GM12878 (cell line): ENCODE measurements around the gene RNLS. TPM values are rescaled to one million over a fixed set of nuclear protein-coding genes. Genes with fewer than 3 reads are reported as not detected.

Experiments used
- ATAC-seq: fragments of 200-7000 bp; cut with Tn5 transposase; 3 replicates; pipeline ENCODE4 v1.9.1; 2020; ENCODE audit warnings: mild to moderate bottlenecking, moderate library complexity
- BruUV-seq: library from RNA; stranded (reverse); fragments of 400-500 nt; replicated peaks from 2 replicates; lab custom pipeline; 2021; lab: Mats Ljungman, UMichigan
- CTCF ChIA-PET: fragments of 300-600 bp; sonication (Branson Sonifier 250); formaldehyde crosslinking; extraction: SDS; loops from one replicate; lab custom pipeline; 2021; ENCODE audit warnings: inconsistent platforms; lab: Yijun Ruan, JAX
- POLR2A ChIA-PET: fragments of 350-600 bp; formaldehyde crosslinking; extraction: SDS; loops from one replicate; lab custom pipeline; 2021; ENCODE audit warnings: inconsistent platforms; lab: Charles Lee
- RAD21 ChIA-PET: fragments of 300-600 bp; sonication (Branson Sonifier 250); formaldehyde crosslinking; loops from one replicate; lab custom pipeline; 2023; ENCODE audit warnings: antibody characterized with exemption; ENCODE audit not compliant: unreplicated experiment; lab: Charles Lee
- SMC1A ChIA-PET: fragments of 300-600 bp; sonication (Branson Sonifier 250); formaldehyde crosslinking; loops from one replicate; lab custom pipeline; 2023; ENCODE audit not compliant: unreplicated experiment, uncharacterized antibody; lab: Charles Lee
- DNase-seq: peaks from one replicate; pipeline ENCODE4 v3.0.0-alpha.2; 2011; ENCODE audit warnings: low read depth, low spot score
- FAIRE-seq: peaks from 3 replicates; lab custom pipeline; 2011; peaks lifted over from hg19 to GRCh38; lab: Jason Lieb, UNC
- H2AFZ ChIP-seq: 2 replicates; pipeline ENCODE4 v1.6.0; 2011; ENCODE audit warnings: low read depth, low read length, control low read depth; ENCODE audit not compliant: control insufficient read depth
- H3K27ac ChIP-seq: 2 replicates; pipeline ENCODE4 v1.5.1; 2011; ENCODE audit warnings: control low read depth; ENCODE audit not compliant: control insufficient read depth, insufficient read depth
- H3K27me3 ChIP-seq, 2 experiments: replicated peaks in 1 of 2; 2 replicates each; pipeline versions ENCODE4 v1.6.0 to v1.6.1; 2011; ENCODE audit warnings: low read length in 1 of 2; ENCODE audit not compliant: control insufficient read depth in 2 of 2, insufficient read depth in 2 of 2
- H3K36me3 ChIP-seq, 2 experiments: 2 replicates each; pipeline ENCODE4 v1.5.1; 2011; ENCODE audit warnings: low read length in 1 of 2; ENCODE audit not compliant: control insufficient read depth in 2 of 2, insufficient read depth in 2 of 2
- H3K4me1 ChIP-seq: 2 replicates; pipeline ENCODE4 v1.6.1; 2011; ENCODE audit warnings: mild to moderate bottlenecking, low read length, moderate library complexity, mixed read lengths; ENCODE audit not compliant: control insufficient read depth, insufficient read depth
- H3K4me2 ChIP-seq: 2 replicates; pipeline ENCODE4 v1.6.0; 2011; ENCODE audit warnings: control low read depth; ENCODE audit not compliant: control insufficient read depth, insufficient read depth
- H3K4me3 ChIP-seq: fragments of 200-600 bp; sonication (generic); 2 replicates; pipeline ENCODE4 v1.5.1; 2016
- H3K79me2 ChIP-seq: 2 replicates; pipeline ENCODE4 v1.6.0; 2011; ENCODE audit warnings: low read length; ENCODE audit not compliant: control insufficient read depth, insufficient read depth
- H3K9ac ChIP-seq: 2 replicates; pipeline ENCODE4 v1.8.0; 2011; ENCODE audit warnings: low read length, control low read depth, mixed read lengths; ENCODE audit not compliant: control insufficient read depth, insufficient read depth
- H3K9me3 ChIP-seq: replicated peaks from 3 replicates; pipeline ENCODE4 v1.5.1; 2011; ENCODE audit warnings: mild to moderate bottlenecking, low read length; ENCODE audit not compliant: control insufficient read depth, insufficient read depth
- H4K20me1 ChIP-seq: 2 replicates; pipeline ENCODE4 v1.6.0; 2011; ENCODE audit not compliant: control insufficient read depth, insufficient read depth
- ATF7 ChIP-seq: fragments of 450-650 bp; IDR thresholded peaks from 2 replicates; pipeline ENCODE4 v1.6.1; 2016; ENCODE audit warnings: low read depth, mild to moderate bottlenecking
- BCL11A ChIP-seq: IDR thresholded peaks from 2 replicates; pipeline ENCODE4 v1.6.1; 2011; ENCODE audit warnings: low read depth, low read length
- BHLHE40 ChIP-seq, 2 experiments: fragments of 450-650 bp in 1 of 2; IDR thresholded peaks; 2 replicates each; pipeline ENCODE4 v1.6.1; 2011 to 2017; ENCODE audit warnings: low read depth in 2 of 2, borderline replicate concordance in 1 of 2, improper control_type of control experiment in 1 of 2, low read length in 1 of 2, mild to moderate bottlenecking in 1 of 2
- SP1 ChIP-seq: IDR thresholded peaks from one replicate; pipeline ENCODE4 v1.6.1; 2011; ENCODE audit warnings: low read depth, low read length
- ZBED1 ChIP-seq: IDR thresholded peaks from 2 replicates; pipeline ENCODE4 v1.6.1; 2016; ENCODE audit warnings: borderline replicate concordance
- WGBS: methylation state at CpG from one replicate; pipeline ENCODE4 v1.1.6; 2016; ENCODE audit warnings: low lambda C conversion rate; ENCODE audit not compliant: insufficient replicate concordance, insufficient coverage; ENCODE audit errors: missing lambda C conversion rate; 5-methylcytosine and 5-hydroxymethylcytosine counted together
- in situ Hi-C: fragments of 300-500 bp; cut with MboI; formaldehyde crosslinking; loops from 9 replicates; pipeline ENCODE4 v1.14.3; 2018; ENCODE audit warnings: mixed read lengths
- intact Hi-C: fragments of 100-400 bp; cut with micrococcal nuclease; formaldehyde crosslinking; loops from one replicate; pipeline ENCODE4 v1.14.2; 2022; ENCODE audit not compliant: unreplicated experiment
- polyA plus RNA-seq, 11 experiments: library from polyadenylated mRNA; depleted of rRNA in 4 of 11; unstranded in 6 of 11; stranded (reverse) in 5 of 11; fragments of >200 nt; fragmentation: Nextera tagmentation in 4 of 11; fragmentation: Illumina TruSeq in 1 of 11; extraction: Ambion mirVana in 4 of 11; extraction: Trizol in 1 of 11; gene quantifications; 1 replicate in 1 of 11; 2 replicates in 10 of 11; pipeline versions ENCODE4 v1.2.1 to v1.2.3, GENCODE V29; 2011 to 2016; ENCODE audit warnings: inconsistent platforms in 2 of 11, missing spikeins in 2 of 11, low read depth in 1 of 11
- total RNA-seq, 4 experiments: library from RNA; depleted of rRNA in 3 of 4; stranded (reverse); fragments of >200 nt in 3 of 4; fragmentation: Illumina TruSeq in 1 of 4; extraction: Trizol in 1 of 4; gene quantifications; 2 replicates each; pipeline versions ENCODE4 v1.2.1 to v1.2.3, GENCODE V29; 2013 to 2021
- TF ChIP-seq, protein P1 (sequence below): IDR thresholded peaks from 2 replicates; pipeline ENCODE4 v1.6.1; 2012; ENCODE audit warnings: low read depth, low read length, improper control_type of control experiment
- TF ChIP-seq, protein P2 (sequence below): fragments of 450-650 bp; conservative IDR thresholded peaks from 2 replicates; pipeline ENCODE4 v1.6.1; 2017; ENCODE audit warnings: mild to moderate bottlenecking, moderate library complexity

RNLS gene
- total and polyA plus RNA-seq, 10 of the 15 experiments (the other 5 are each of a cell fraction or from before 2014, with no cell fraction given): 3.4 to 6.7 (median 4.6) TPM

DNA sequence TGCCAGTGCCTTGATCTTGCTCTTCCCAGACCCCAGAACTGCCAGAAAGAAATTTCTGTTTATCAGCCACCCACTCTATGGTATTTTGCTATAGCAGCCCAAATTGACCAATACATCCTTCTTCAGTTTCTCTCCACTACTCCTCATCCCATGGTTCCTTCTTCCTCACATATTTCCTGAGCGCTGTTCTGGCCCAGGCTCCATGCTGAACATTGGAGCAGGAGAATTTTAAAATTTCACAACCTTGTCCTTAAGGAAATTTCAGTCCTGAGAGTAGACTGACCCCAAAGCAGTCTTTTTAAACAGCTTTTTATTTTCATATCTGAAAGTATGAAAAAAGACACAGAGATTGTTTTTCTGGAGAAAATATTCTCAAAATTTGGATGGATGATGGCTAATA is 297.1 kb downstream of the RNLS start:
- no peaks in the 10 kb centered on the region for H4K20me1 ChIP-seq
- H2AFZ ChIP-seq: no peak overlapping the region
- no peak overlapping the region for H3K4me3 ChIP-seq
- no peaks in the 10 kb centered on the region for H3K9me3 ChIP-seq
- intact Hi-C loops (loop anchor here (5.0 kb wide), 1 partner anchor 424 kb away; the partner anchor contains the start of genes KLLN and PTEN), in situ Hi-C loops (no loop called here)
- TF ChIP-seq, protein P1, sequence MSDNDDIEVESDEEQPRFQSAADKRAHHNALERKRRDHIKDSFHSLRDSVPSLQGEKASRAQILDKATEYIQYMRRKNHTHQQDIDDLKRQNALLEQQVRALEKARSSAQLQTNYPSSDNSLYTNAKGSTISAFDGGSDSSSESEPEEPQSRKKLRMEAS: no peak
- TF ChIP-seq BHLHE40 (IDR thresholded peaks at IDR 0.05; ENCODE audit: borderline replicate concordance in 1 of 2, low read depth in 2 of 2, low read length in 1 of 2) (no peak), ATF7 (no peak), BCL11A (no peak), ZBED1 (no peak), SP1 (no peak)
- TF ChIP-seq, protein P2, sequence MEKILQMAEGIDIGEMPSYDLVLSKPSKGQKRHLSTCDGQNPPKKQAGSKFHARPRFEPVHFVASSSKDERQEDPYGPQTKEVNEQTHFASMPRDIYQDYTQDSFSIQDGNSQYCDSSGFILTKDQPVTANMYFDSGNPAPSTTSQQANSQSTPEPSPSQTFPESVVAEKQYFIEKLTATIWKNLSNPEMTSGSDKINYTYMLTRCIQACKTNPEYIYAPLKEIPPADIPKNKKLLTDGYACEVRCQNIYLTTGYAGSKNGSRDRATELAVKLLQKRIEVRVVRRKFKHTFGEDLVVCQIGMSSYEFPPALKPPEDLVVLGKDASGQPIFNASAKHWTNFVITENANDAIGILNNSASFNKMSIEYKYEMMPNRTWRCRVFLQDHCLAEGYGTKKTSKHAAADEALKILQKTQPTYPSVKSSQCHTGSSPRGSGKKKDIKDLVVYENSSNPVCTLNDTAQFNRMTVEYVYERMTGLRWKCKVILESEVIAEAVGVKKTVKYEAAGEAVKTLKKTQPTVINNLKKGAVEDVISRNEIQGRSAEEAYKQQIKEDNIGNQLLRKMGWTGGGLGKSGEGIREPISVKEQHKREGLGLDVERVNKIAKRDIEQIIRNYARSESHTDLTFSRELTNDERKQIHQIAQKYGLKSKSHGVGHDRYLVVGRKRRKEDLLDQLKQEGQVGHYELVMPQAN: no peak
- H3K36me3 ChIP-seq: no peaks in the 10 kb centered on the region
- no peak for DNase-seq
- no peak overlapping the region for H3K9ac ChIP-seq
- FAIRE-seq: no peak
- CTCF ChIA-PET: interaction anchor here (0.5 to 2.0 kb wide), 2 partner anchors 19 to 102 kb away, joined by 3 to 8 read pairs; no protein-coding TSS in a partner anchor
- H3K79me2 ChIP-seq: no peaks in the 10 kb centered on the region
- H3K4me1 ChIP-seq: peaks cover 9% of the 10 kb centered on the region
- ATAC-seq: no peak
- BruUV-seq: no TSS peak
- SMC1A ChIA-PET: interaction anchor here (1.1 to 5.3 kb wide), 3 partner anchors 13 to 101 kb away, joined by 3 to 83 read pairs (median 5); no protein-coding TSS in a partner anchor
- no peak overlapping the region for H3K4me2 ChIP-seq
- RAD21 ChIA-PET: interaction anchor here (7.9 kb wide), 1 partner anchor 101 kb away, joined by 89 read pairs; no protein-coding TSS in a partner anchor
- no peak overlapping the region for H3K27ac ChIP-seq
- POLR2A ChIA-PET: interaction anchor here (3.7 kb wide), 1 partner anchor 101 kb away, joined by 17 read pairs; no protein-coding TSS in a partner anchor
- no peaks in the 10 kb centered on the region for H3K27me3 ChIP-seq
- WGBS: 100% methylated on average over 1 of the region's 1 CpG
